Thyroid gland (tissue), 4 donors: ENCODE data around the gene SCN2B.

ENCODE experiments used
- POLR2A ChIP-seq, 2 donors: fragments of 450-650 bp; IDR thresholded peaks; one replicate each; pipeline ENCODE4 v1.6.1; 2017; ENCODE audit warnings: antibody characterized with exemption in 2 of 2, mild to moderate bottlenecking in 2 of 2, moderate library complexity in 1 of 2
- TF ChIP-seq, protein P1 (sequence below), 6 experiments: fragments of 200-600 bp in 3 of 6; fragments of 450-650 bp in 3 of 6; sonication (generic) in 3 of 6; IDR thresholded peaks; one replicate each; pipeline ENCODE4 v1.5.1; 2016 to 2019; ENCODE audit warnings: antibody characterized with exemption in 6 of 6, mild to moderate bottlenecking in 2 of 6, inconsistent platforms in 1 of 6, moderate library complexity in 1 of 6

DNA sequence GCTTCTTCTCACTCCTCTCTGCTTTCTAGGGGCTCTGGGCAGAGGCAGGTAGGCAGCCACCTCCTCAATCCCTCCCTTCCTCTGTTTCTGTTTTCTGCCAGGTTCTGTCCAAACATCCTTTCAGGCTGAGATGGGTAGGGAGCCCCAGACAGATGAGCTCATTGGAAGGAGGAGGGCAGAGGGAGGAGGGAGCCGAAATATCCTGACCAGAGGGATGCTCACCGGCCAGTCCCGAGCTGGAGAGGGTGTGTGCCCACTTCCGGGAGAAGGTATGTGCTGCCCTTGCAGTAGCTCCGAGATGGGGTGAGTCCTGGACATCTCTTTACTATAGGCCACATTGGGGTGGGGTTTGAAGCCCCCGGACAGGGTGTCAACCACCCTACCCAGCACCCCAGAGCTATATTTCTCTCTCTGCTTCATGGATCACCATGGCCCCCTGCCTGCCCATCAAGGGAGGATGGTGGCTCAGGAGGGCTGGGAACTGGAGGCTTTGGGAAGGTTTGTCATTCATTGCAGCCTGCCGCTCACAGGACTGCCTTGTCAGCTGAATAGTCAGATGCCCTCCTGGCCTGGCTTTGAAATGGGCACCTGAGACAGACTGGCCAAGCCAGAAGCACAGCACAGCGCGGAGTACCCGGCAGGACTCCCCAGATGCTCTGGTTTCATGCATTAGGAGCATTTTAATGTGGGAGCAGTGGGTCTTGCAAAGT, 19.1 kb downstream of the SCN2B start:
- TF ChIP-seq, protein P1, sequence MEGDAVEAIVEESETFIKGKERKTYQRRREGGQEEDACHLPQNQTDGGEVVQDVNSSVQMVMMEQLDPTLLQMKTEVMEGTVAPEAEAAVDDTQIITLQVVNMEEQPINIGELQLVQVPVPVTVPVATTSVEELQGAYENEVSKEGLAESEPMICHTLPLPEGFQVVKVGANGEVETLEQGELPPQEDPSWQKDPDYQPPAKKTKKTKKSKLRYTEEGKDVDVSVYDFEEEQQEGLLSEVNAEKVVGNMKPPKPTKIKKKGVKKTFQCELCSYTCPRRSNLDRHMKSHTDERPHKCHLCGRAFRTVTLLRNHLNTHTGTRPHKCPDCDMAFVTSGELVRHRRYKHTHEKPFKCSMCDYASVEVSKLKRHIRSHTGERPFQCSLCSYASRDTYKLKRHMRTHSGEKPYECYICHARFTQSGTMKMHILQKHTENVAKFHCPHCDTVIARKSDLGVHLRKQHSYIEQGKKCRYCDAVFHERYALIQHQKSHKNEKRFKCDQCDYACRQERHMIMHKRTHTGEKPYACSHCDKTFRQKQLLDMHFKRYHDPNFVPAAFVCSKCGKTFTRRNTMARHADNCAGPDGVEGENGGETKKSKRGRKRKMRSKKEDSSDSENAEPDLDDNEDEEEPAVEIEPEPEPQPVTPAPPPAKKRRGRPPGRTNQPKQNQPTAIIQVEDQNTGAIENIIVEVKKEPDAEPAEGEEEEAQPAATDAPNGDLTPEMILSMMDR (IDR thresholded peaks at IDR 0.05), result no peak
- TF ChIP-seq POLR2A (IDR thresholded peaks at IDR 0.05), result no peak
